ENCODE results near the gene TLL1. TPM values are rescaled to one million over a fixed set of nuclear protein-coding genes. Genes with fewer than 3 reads are reported as not detected.

The TLL1 gene
- total and polyA plus RNA-seq, 7 donors: 0.60 to 7.5 (median 4.8) TPM; not detected in 1

GRCh38 chr4:166077782-166078181 lies 204.7 kb downstream of the TLL1 start:
- WGBS, 2 donors: 91 to 93% methylated on average over 4 of the region's 4 CpGs
- Histone ChIP-seq H3K27me3 (no peaks in the 10 kb centered on the region), H3K36me3 (no peaks in the 10 kb centered on the region), H3K27ac (no peak overlapping the region), H3K4me3 (no peak overlapping the region), H3K9me3 (no peaks in the 10 kb centered on the region), H3K4me1 (no peaks in the 10 kb centered on the region)
- TF ChIP-seq, protein P1, sequence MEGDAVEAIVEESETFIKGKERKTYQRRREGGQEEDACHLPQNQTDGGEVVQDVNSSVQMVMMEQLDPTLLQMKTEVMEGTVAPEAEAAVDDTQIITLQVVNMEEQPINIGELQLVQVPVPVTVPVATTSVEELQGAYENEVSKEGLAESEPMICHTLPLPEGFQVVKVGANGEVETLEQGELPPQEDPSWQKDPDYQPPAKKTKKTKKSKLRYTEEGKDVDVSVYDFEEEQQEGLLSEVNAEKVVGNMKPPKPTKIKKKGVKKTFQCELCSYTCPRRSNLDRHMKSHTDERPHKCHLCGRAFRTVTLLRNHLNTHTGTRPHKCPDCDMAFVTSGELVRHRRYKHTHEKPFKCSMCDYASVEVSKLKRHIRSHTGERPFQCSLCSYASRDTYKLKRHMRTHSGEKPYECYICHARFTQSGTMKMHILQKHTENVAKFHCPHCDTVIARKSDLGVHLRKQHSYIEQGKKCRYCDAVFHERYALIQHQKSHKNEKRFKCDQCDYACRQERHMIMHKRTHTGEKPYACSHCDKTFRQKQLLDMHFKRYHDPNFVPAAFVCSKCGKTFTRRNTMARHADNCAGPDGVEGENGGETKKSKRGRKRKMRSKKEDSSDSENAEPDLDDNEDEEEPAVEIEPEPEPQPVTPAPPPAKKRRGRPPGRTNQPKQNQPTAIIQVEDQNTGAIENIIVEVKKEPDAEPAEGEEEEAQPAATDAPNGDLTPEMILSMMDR (IDR thresholded peaks at IDR 0.05): no peak
- TF ChIP-seq EP300 (IDR thresholded peaks at IDR 0.05) (no peak), POLR2AphosphoS5 (IDR thresholded peaks at IDR 0.05) (no peak), POLR2A (IDR thresholded peaks at IDR 0.05) (no peak)
- DNase-seq: no peak
- intact Hi-C loops (cut with DNase I): no loop called here

DNA sequence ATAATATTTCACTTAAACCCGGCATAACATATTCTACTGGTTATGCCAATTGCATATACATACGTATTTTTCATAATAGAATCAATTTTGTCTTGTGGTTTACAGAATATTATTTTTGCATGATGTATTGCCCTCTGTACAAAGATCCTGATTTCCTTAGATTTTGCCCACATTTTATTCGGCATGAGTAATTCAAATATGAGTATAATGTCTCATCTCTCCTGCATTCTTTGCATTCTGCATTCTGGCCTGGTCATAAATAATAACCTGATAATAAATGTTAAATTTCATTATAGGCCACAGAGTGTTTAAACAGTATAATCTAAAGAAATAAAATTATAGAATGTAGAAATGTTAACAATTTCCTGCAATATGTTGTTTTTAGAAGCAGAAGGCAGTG lies 205.3 kb downstream of the TLL1 start:
- DNase-seq: no peak
- H3K27ac ChIP-seq: no peak overlapping the region
- intact Hi-C loops (cut with DNase I): no loop called here
- TF ChIP-seq POLR2AphosphoS5 (IDR thresholded peaks at IDR 0.05) (no peak), POLR2A (IDR thresholded peaks at IDR 0.05) (no peak), EP300 (IDR thresholded peaks at IDR 0.05) (no peak)
- TF ChIP-seq, protein P1 (IDR thresholded peaks at IDR 0.05): no peak
- H3K4me3 ChIP-seq: no peak overlapping the region
- no peaks in the 10 kb centered on the region for H3K4me1 ChIP-seq
- WGBS, 2 donors: 93 to 94% methylated on average over 3 of the region's 3 CpGs
- H3K36me3 ChIP-seq: no peaks in the 10 kb centered on the region
- no peaks in the 10 kb centered on the region for H3K9me3 ChIP-seq
- H3K27me3 ChIP-seq: no peaks in the 10 kb centered on the region

GRCh38 chr4:166078955-166079354 lies 205.9 kb downstream of the TLL1 start:
- no peak overlapping the region for H3K27ac ChIP-seq
- no peak overlapping the region for H3K4me3 ChIP-seq
- WGBS, 2 donors: 88 to 89% methylated on average over 2 of the region's 2 CpGs
- TF ChIP-seq POLR2A (IDR thresholded peaks at IDR 0.05): no peak
- no peak for TF ChIP-seq EP300 (IDR thresholded peaks at IDR 0.05)
- no peak for TF ChIP-seq POLR2AphosphoS5 (IDR thresholded peaks at IDR 0.05)
- TF ChIP-seq, protein P1 (IDR thresholded peaks at IDR 0.05): no peak
- H3K9me3 ChIP-seq: no peaks in the 10 kb centered on the region
- DNase-seq: no peak
- H3K36me3 ChIP-seq: no peaks in the 10 kb centered on the region
- intact Hi-C loops (cut with DNase I): no loop called here
- no peaks in the 10 kb centered on the region for H3K27me3 ChIP-seq
- H3K4me1 ChIP-seq: no peaks in the 10 kb centered on the region

DNA sequence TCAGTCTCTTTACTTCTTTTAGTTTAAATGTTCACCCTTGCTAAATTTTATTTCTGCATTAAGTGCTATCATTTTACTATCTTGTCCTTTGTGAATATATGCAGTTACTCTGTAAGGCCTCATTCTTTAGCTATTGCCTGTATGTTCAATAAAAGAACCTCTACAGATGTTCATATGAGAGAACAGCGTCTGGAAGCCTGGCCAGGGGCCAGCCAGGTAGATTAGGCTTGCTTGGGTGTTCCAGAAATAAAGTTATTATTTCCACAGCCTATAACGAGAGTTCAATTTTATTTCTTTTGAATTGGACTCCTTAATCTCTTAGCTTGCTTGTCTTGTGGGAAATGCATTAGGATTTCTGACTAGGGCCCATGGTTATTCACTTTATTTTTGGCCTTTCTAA lies 214.5 kb downstream of the TLL1 start:
- Histone ChIP-seq H3K4me3 (no peak overlapping the region), H3K4me1 (no peaks in the 10 kb centered on the region), H3K27me3 (no peaks in the 10 kb centered on the region), H3K36me3 (no peaks in the 10 kb centered on the region), H3K27ac (no peak overlapping the region), H3K9me3 (no peaks in the 10 kb centered on the region)
- TF ChIP-seq, protein P1 (IDR thresholded peaks at IDR 0.05): no peak
- TF ChIP-seq EP300 (IDR thresholded peaks at IDR 0.05): no peak
- TF ChIP-seq POLR2A (IDR thresholded peaks at IDR 0.05): no peak
- no peak for TF ChIP-seq POLR2AphosphoS5 (IDR thresholded peaks at IDR 0.05)
- DNase-seq: no peak
- WGBS, 2 donors: 31 to 74% methylated on average over 2 of the region's 2 CpGs
- intact Hi-C loops (cut with DNase I): loop anchor here (10.0 kb wide), 1 partner anchor 213 kb away; the partner anchor contains the start of gene TLL1

DNA sequence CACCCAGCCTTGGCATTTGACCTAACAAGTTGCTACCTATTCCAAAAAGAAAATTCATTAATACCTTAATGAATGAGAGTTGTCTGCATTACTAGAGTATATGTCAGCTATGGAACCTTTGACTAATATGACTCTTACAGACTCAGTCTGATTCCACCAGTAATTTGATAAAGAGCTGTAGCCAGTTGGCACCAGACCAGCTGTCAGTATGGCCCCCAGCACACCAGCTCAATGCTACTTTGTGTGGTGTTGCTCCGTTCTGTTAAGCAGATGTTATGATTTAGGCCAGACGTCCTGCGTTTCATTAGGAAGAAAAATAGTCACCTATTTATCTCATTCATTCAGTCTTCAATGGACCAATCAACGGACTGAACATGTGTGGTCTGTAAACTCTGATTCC lies 215.5 kb downstream of the TLL1 start:
- H3K4me1 ChIP-seq: no peaks in the 10 kb centered on the region
- DNase-seq: no peak
- intact Hi-C loops (cut with DNase I): loop anchor here (10.0 kb wide), 1 partner anchor 214 kb away; the partner anchor contains the start of gene TLL1
- no peaks in the 10 kb centered on the region for H3K27me3 ChIP-seq
- no peaks in the 10 kb centered on the region for H3K9me3 ChIP-seq
- no peak overlapping the region for H3K4me3 ChIP-seq
- no peak overlapping the region for H3K27ac ChIP-seq
- WGBS, 2 donors: 62 to 64% methylated on average over 4 of the region's 4 CpGs
- TF ChIP-seq POLR2AphosphoS5 (IDR thresholded peaks at IDR 0.05) (no peak), POLR2A (IDR thresholded peaks at IDR 0.05) (no peak), EP300 (IDR thresholded peaks at IDR 0.05) (no peak)
- TF ChIP-seq, protein P1 (IDR thresholded peaks at IDR 0.05): no peak
- H3K36me3 ChIP-seq: no peaks in the 10 kb centered on the region
